GM13977 (cell line): ENCODE data around the gene IL16.

Experiments
- DNase-seq: peaks from one replicate; pipeline ENCODE4 v3.0.0; 2012; ENCODE audit warnings: low spot score
- in situ Hi-C: fragments of 300-500 bp; cut with MboI; formaldehyde crosslinking; loops from one replicate; pipeline ENCODE4 v1.12.0; 2022; ENCODE audit warnings: low sequenced_read_pairs, low pct_unique_long_range_greater_than_20kb, mixed read lengths, inconsistent platforms; ENCODE audit not compliant: unreplicated experiment
- TF ChIP-seq, protein P1 (sequence below): IDR thresholded peaks from 2 replicates; pipeline ENCODE4 v1.5.1; 2012; ENCODE audit warnings: mild to moderate bottlenecking, control low read depth; ENCODE audit not compliant: insufficient read depth; ENCODE audit errors: extremely low read depth, missing control alignments

The IL16 gene

DNA sequence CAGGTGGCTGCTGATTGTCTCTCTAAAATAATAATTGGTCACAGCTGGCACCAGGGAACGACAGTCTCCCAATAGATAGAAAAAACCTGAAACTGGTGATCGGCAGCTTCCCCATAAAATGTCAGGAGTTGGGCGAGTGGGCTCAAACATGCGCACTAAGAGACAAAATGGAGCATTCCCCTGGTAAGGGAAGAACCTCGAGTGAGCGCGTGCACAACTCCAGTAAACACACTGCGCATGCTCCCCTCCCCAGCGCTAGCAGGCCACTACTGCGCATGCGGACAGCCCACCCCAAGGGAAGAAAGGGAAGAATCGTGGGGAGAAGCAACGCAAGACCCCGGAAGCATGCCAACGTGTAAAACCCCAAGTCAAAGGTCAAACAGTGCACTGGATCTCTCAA is 134.9 kb downstream of the IL16 start:
- TF ChIP-seq, protein P1, sequence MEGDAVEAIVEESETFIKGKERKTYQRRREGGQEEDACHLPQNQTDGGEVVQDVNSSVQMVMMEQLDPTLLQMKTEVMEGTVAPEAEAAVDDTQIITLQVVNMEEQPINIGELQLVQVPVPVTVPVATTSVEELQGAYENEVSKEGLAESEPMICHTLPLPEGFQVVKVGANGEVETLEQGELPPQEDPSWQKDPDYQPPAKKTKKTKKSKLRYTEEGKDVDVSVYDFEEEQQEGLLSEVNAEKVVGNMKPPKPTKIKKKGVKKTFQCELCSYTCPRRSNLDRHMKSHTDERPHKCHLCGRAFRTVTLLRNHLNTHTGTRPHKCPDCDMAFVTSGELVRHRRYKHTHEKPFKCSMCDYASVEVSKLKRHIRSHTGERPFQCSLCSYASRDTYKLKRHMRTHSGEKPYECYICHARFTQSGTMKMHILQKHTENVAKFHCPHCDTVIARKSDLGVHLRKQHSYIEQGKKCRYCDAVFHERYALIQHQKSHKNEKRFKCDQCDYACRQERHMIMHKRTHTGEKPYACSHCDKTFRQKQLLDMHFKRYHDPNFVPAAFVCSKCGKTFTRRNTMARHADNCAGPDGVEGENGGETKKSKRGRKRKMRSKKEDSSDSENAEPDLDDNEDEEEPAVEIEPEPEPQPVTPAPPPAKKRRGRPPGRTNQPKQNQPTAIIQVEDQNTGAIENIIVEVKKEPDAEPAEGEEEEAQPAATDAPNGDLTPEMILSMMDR: no peak
- no peak for DNase-seq
- in situ Hi-C loops: no loop called here

DNA sequence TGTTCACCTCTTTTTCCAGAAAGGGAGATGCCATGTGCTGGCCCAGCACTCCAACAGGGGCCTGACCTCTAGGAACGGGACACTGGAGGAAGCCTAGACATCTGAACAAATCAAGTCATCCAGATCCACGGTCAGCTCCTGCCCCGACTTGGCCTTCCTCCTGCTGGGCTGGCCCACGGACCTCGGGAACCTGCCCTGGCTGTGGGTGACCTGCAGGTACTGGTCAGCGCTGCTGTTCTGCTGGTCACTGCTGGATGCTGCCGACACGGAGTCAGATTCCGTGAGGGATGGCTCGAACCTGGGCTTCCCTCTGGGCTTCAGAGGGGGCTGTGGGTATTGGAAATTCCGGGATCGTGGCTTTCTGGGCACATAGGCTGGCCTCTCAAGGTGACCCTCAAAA is 135.6 kb downstream of the IL16 start:
- DNase-seq: no peak
- TF ChIP-seq, protein P1: no peak
- in situ Hi-C loops: no loop called here

DNA sequence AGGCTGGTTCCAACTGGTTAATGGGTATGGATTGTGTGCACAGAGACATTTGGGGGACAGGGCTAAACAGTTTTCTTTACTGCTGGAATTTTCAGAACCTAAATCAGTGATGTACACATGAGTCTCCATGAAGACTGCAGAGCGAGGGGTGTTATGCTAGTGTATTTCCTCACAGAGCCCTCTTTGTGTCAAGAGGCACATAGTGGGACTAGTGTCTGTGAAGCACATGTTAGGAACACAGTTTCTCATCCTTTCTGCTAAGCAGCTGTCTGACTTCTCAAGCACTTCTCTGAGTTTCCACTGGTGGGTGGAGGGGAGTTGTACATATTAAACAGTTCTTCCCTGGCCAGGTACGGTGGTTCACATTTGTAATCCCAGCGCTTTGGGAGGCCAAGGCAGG is 136.7 kb downstream of the IL16 start:
- in situ Hi-C loops: no loop called here
- TF ChIP-seq, protein P1: no peak

DNA sequence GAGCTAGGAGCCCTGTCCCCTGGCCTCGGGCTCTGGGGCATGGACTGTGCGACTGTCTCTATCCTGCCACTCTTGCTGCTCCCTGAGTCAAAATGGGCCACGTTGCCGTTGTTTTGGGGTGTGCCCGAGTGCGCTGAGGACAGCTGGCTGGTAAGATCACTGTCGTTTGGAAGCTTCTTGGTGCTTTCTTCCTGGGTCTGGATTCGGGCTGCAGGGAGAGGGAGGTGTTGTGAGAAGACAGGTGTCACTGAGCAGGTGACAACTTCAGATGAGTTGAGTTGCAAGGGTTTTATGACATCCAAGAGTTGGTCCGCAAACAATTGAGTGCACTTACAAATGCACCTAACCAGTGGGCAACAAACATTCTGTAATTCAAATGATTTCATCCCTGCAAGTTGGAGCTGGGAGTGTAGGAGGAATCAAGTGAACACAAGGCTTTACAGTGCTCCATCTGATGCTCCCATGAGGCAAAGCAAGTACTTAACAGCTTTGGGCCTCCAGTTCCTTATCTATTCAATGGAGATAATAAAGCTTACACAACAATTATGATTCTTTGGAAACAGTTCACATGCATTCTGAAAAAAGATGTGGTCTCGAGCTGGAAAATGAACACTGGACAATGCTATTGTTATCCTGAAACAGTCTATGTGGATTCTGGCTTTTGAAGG is 138.2 kb downstream of the IL16 start:
- in situ Hi-C loops: loop anchor here (5.0 kb wide), 1 partner anchor 58 kb away; no protein-coding TSS in a partner anchor
- TF ChIP-seq, protein P1: no peak
- DNase-seq: no peak

More for the DNA sequence above, 136.7 kb downstream of the IL16 start:
- no peak for DNase-seq

DNA sequence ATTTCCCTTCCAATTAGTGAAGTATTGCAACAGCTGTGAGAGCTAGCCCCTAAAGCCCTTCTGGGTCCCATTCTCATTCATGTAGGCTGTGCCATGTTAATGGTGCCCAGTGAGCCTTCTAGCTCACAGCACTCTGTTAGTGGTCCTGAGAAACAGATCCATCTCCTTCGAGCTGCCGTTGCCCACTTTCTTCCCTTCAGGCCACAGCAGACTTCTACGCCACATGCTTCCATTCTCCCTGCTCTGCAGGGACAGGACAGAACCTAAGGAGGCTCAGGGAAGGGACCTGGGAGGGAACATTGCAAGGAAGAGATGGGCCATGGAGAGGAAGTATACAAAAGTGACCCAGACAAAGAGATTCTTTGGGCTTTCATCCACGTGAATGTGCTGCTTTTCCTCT is 139.0 kb downstream of the IL16 start:
- in situ Hi-C loops: loop anchor here (5.0 kb wide), 1 partner anchor 58 kb away; no protein-coding TSS in a partner anchor
- TF ChIP-seq, protein P1: no peak
- DNase-seq: no peak

DNA sequence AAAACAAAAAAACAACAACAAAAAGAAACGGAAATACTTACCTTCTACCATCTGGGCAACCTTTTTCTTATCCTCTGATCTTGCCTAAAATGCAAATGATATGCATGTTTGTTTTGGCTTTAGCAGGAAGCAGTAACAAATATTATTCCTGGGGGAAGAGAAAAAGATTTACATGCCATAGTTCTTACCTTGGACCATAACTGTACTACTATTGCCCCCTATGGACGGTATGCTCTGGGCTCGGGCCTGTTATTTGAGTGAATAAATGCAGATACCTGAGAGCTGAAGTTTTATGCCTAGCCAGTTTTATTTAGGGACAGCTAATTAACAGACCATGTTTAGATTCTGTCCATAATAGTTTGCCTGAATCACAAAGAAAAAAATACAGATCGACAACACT is 139.9 kb downstream of the IL16 start:
- in situ Hi-C loops: loop anchor here (5.0 kb wide), 1 partner anchor 59 kb away; no protein-coding TSS in a partner anchor
- TF ChIP-seq, protein P1: peak; percentile 51
- peak; percentile 39 for DNase-seq
